Measurements from ENCODE around the gene SASH1. TPM values are rescaled to one million over a fixed set of nuclear protein-coding genes. Genes with fewer than 3 reads are reported as not detected.

The SASH1 gene
- total RNA-seq, 1 donor from 2014 or later: 87.9 TPM

GRCh38 chr6:148432462-148433195 is 90.0 kb downstream of the SASH1 start:
- DNase-seq (ENCODE audit: low read depth): peak; percentile 61

- DNase-seq (ENCODE audit: low read depth): peak; percentile 76
Measured at GRCh38 chr6:148435386-148435785, 92.7 kb downstream of the SASH1 start.

GRCh38 chr6:148436466-148436865 is 93.8 kb downstream of the SASH1 start:
- no peak for DNase-seq (ENCODE audit: low read depth)

GRCh38 chr6:148438632-148439031 is 96.0 kb downstream of the SASH1 start:
- DNase-seq (ENCODE audit: low read depth): no peak

GRCh38 chr6:148440016-148440415 is 97.4 kb downstream of the SASH1 start:
- DNase-seq (ENCODE audit: low read depth): no peak

GRCh38 chr6:148440877-148441453 is 98.3 kb downstream of the SASH1 start:
- DNase-seq (ENCODE audit: low read depth): peak; percentile 96

- peak; percentile 96 for DNase-seq (ENCODE audit: low read depth)
Measured at GRCh38 chr6:148441454-148441911, 98.8 kb downstream of the SASH1 start.

GRCh38 chr6:148443798-148444560 is 101.3 kb downstream of the SASH1 start:
- no peak for DNase-seq (ENCODE audit: low read depth)

GRCh38 chr6:148445116-148445515 is 102.5 kb downstream of the SASH1 start:
- DNase-seq (ENCODE audit: low read depth): no peak

GRCh38 chr6:148445620-148446019 is 103.0 kb downstream of the SASH1 start:
- DNase-seq (ENCODE audit: low read depth): peak; percentile 43

GRCh38 chr6:148446681-148447080 is 104.0 kb downstream of the SASH1 start:
- no peak for DNase-seq (ENCODE audit: low read depth)

GRCh38 chr6:148447521-148448230 is 105.0 kb downstream of the SASH1 start:
- no peak for DNase-seq (ENCODE audit: low read depth)

- no peak for DNase-seq (ENCODE audit: low read depth)
Measured at GRCh38 chr6:148448369-148449012, 105.9 kb downstream of the SASH1 start.

GRCh38 chr6:148450866-148451265 is 108.2 kb downstream of the SASH1 start:
- DNase-seq (ENCODE audit: low read depth): no peak

GRCh38 chr6:148451690-148452089 is 109.1 kb downstream of the SASH1 start:
- no peak for DNase-seq (ENCODE audit: low read depth)

- DNase-seq (ENCODE audit: low read depth): no peak
Measured at GRCh38 chr6:148452876-148453275, 110.2 kb downstream of the SASH1 start.

GRCh38 chr6:148453906-148454305 is 111.3 kb downstream of the SASH1 start:
- DNase-seq (ENCODE audit: low read depth): no peak

- no peak for DNase-seq (ENCODE audit: low read depth)
Measured at GRCh38 chr6:148455225-148455624, 112.6 kb downstream of the SASH1 start.

- no peak for DNase-seq (ENCODE audit: low read depth)
Measured at GRCh38 chr6:148455674-148456558, 113.3 kb downstream of the SASH1 start.

GRCh38 chr6:148457137-148457842 is 114.7 kb downstream of the SASH1 start:
- peak; percentile 22 for DNase-seq (ENCODE audit: low read depth)
